Measurements from ENCODE around the gene CADPS.

DNA sequence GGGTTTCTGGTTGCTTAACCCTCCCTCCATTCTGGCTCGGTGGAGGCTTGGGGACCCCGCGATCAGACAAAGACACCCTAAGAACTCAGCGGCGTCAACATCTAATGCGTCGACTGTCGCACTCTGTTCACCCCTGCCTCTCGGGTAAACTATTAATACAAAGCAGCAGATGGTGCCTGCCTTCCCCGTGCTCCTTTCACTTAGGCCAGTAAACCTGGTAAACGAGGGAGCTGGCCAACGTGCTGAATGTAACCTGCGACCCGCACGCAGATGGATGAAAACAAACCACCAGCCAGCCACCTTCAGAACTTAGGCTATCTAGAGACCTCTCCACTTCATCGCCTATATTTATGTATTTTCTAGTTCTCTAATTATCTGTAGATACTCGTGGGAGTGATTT, 848 bp upstream of the CADPS start:
- TF ChIP-seq GATA2 (IDR thresholded peaks at IDR 0.05; ENCODE audit: low read depth, low read length), result no peak
- no peak for TF ChIP-seq GATA3 (IDR thresholded peaks at IDR 0.05; ENCODE audit: low read depth, low read length)

All from SH-SY5Y (cell line).